ENCODE measurements around the gene KCNK16.
"Not testable (repeated sequence)": the region's sequence is repeated elsewhere in the genome, so short reads cannot be mapped to it uniquely, and the experiment has no call there.

Gene KCNK16

DNA sequence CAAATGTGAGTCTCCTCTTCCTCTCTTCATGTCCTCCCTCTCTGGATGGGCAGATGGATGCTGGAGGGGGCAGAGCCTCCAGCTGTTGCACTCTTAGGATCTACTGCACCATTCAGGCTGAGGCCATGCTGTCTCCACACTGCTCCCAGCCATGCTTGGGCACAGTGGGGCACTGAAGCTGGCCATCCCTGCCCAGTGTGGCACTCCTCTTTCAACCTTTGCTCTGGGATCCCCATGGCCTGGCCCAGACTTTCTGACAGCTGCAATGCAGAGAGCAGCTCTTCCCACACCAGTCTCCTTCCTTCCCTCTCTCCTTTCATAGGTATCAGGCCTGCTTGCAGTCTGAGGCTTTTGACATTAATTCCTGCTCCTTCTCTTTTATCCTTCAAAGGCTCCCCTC, 17.6 kb downstream of the KCNK16 start:
- DNase-seq: no peak

DNA sequence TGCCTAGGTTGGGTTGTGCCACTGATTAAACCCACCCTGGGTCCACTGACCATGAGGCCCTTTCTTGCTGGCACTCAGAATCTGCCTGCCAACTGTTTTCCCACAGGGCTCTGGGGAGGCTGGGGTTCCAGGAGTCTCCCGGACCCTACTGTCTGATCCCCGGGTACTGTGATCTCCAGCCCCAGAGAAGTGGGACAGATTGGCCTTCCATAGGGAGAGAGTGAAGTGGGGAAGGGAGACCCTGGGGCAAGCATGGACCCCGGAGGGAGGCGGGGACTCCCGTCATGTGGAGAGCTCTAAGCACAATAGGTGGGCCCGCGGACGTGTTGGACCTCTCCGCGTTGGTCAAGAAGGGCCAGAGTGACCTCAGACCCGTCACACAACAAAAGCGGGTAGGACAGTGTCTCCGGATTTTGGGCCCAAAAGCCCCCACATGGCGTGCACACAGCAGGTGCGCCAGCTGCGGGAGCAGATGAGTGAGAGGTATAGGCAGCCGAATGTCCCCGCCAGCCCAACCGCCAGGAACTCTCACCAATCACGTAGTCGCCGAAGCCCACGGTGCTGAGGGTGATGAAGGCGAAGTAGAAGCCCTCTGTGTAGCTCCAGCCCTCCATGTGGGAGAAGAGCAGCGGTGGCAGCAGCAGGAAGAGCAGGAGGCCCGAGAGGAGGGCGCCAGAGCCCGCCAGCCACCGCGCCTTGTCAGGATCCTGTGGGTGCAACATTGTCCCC, 18.9 kb downstream of the KCNK16 start:
- no peak for DNase-seq

DNA sequence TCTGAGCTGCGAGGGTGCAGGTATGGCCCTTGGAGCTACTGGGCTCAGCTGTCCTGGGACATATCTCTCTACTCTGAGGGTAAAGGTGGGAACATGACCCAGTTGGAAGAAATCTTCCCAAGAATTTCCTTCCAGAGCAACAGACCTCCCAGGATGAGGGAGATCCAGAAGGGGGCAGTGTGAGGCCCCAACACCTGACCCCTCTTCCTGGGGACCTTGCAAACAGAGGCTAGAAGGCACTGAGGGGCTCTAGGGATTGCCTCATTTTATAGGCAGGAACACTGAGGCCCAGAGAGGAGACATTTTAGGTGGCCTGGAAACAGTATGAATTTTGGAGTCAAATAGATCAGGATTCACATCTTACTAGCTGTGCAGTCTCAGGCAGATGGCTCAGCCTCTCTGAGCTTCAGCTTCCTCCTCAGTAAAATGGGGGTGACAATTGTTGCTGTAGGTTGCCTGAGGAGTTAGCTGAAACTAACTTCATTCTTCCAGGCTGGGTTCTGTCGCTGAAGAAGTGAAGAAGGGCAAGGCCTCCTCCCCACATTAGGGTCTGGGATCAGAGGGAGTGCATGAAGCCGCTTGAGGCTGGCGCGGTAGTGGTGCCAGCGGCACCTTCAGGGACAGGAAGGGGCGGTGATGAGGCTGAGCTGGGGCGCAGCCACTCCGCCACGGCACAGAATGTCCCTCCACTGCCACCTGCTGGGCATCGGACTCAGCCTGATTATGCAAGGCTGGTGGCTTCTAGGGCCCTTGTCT, 19.7 kb downstream of the KCNK16 start:
- DNase-seq: peak; percentile 77

DNA sequence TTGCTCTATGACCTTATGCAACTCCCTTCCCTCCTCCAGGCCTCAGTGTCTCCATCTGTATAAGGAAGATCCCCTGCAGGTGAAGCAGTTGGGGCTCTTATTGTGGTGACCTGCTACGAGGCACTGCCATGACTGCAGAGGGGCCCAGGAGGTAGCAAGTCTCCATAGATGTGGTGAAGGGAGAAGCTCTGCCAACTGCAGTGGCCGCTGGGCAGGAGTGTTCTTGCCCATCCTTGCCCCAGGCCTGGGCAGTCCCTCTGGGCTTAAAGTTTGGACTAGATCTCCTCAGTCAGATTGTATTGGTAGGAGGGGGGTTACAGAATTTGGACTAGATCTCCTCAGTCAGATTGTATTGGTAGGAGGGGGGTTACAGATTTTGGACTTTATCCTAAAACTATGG, 20.5 kb downstream of the KCNK16 start:
- no peak for DNase-seq

DNA sequence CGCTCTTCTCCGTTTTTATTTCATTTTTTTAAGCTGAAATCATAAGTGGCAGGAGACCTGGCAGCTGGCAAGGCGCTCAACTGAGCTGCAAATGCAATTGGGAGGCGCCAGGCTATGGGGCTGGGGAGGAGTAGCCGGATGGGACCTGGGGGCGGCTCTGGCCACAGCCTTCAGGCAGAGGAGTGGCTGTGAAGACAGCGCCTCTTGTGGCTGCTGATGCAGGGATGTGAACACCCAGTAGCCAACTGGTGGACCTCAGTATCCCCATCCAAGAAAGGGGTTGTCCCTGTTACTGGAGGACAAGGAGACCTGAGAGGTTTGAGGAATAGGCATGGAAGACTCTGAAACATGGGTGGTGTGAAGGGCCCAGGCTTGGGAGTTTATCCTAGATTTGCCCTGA, 20.9 kb downstream of the KCNK16 start:
- DNase-seq: no peak

DNA sequence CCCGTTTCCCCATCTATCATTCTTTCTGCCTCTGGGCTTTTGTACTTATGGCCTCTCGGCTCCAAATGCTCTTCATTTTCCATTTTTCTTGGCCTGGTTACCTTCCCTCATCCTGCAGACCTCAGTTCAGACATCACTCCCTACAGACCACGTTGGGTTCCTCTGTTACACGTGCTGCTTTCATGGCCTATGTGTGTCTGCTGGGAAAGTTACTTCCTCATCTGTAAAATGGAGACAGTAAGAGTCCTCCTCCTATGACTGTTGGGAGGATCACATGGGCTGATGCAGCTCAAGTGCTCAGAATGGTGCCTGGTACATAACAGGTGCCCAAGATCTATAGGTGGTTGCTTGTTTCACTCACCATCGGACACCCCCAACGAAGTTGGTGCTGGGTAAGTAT, 21.8 kb downstream of the KCNK16 start:
- DNase-seq: no peak

DNA sequence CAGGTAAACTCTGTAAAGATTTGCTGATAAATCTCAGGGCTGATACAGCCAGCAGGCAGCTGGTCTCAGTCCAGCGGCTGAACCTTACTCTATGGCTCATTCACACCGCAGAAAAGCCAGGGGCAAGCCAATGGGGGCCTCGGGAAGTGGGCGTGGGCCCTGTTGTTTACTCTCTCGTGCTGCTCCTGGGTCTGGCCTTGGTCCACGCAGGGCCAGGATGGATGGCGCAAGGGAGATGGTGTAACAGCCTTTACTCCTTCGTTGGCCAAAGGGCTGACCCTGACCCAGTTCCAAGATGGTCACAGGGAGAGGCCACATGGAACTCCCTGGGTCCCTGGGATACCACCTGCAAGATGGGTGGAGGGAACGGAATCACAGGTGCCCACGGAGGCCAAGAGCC, 24.4 kb downstream of the KCNK16 start:
- no peak for DNase-seq

DNA sequence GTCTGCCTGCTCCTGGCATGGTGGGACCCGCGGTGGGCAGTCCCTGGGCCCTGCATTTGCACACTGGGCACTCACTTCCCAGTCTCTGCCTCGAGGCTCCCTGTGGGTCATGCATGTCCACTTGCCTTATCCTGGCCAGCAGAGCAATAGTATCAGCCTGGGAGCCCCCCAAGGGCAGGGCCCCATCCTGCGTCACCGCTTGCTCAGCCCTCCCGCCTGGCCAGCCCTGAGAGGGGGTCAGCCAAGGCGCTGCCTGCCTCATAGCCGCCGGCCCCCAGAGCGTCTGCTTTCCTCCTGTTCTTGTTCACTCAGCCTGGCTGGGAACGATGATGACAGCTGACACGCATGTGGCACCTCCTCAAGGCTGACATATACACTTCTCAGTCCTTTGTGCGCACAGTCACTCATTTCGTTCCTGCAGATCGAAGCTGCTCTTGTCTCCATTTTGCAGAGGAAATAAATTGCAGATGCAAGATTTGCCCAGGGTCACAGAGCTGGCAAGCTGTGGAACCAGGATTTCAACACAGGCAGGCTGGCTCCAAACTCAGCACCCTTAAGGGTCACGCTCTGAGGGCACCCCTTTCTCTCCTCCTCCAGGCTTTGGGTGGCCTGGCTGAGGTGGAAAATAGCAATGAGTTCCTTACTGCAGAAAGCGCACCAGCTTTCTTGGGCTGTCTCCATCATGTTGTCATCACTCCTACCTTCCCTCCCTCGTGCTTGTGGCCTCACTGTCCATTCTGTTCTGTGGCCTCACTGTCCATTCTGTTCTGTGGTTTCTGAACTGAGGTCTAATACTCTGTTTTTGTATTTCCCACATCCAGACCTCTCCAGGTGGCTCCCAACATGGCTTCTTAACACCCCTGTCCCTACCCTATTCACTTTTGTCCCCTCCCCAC, 25.5 kb downstream of the KCNK16 start:
- no peak for DNase-seq

DNA sequence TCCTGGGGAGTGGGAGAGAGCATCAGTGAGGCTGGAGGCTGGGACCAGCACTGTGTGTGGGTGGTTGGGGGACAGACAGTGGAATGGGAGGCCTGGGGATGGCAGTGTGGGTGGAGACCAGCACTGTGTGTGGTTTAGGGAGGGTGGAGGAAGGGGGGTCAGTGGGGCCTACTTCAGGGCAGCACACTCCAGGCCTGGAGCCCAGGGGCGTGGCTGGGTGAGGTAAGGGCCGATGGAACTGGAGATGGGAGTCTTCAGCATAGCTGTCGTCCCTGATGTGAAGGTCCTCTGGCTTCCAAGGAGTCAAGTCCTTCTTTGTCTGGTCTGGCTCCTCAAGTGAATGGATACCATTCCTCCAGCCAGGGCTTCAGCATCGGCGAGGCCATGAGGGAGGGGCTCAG, 26.9 kb downstream of the KCNK16 start:
- no peak for DNase-seq

DNA sequence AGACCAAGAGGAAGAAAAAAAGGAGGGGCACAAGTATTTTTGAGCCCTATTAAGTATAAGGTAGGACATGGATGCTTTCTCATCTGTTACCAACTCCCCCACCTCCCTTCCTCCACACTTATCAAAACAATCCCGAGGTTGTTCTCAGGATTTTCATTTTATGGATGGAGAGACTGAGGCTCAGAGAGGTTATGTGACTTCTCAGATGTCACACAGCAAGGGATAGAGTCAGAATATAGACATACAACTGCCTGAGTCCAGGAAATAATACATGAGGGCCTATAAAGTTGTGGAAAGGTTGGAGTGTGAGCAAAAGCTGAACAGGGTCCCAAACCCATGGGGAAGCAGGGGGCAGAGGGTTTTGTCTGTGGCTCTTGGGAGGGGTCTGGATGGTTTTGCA, 27.6 kb downstream of the KCNK16 start:
- DNase-seq: no peak

DNA sequence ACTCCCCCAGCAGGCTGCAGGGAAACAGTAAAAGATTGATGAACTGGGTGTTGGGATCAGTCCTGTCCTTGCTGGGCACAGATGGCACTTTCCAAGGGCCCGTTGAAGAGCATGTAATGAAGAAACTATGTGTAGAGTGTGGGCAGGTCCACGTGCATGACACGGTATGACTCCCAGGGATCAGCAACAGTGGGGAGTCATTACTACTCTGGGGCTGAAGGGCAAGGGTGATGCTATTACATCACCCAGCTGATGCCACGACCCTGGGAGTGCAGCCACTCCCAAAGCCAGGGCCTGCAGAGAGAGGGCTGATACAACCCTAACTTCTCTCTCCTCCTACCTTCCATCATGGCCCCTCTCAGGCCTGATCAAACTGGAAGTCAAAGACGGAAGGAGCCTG, 28.4 kb downstream of the KCNK16 start:
- DNase-seq: no peak

DNA sequence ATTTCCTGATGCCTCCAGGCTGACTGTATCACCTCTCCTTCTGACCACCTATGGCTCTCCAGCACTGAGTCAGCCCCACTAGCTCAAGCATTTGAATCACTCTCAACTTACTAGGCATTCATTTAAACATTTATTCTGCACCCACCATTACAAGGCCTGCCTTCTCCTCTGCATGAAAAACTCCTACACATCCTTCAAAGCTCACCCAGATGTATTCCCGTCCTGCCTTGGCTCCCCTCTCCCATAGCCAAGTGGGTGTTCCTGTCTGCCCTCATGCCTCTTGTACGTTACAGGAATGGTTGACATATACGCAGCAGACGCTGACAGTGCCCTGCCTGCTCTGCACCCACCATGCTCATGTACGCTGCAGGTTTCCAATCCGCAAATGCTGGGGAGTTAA, 29.9 kb downstream of the KCNK16 start:
- no peak for DNase-seq

DNA sequence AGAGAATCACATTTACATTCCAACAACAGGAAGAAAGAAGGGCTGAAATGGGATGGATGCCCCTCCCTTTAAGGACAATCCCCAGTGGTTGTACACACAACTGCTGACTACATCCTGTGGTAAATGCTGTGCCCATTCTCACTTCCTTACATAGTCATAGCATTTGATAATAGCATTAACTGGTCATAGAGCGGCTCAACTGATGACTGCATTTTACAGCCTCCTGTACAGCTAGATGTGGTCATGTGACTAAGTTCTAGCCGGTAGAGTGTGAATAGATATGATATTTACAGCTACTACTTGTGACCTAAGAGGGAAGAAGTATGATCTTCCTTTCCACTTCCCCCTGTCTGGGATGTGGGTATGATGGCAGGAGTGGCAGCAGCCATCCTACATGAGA, 33.0 kb downstream of the KCNK16 start:
- DNase-seq: no peak

DNA sequence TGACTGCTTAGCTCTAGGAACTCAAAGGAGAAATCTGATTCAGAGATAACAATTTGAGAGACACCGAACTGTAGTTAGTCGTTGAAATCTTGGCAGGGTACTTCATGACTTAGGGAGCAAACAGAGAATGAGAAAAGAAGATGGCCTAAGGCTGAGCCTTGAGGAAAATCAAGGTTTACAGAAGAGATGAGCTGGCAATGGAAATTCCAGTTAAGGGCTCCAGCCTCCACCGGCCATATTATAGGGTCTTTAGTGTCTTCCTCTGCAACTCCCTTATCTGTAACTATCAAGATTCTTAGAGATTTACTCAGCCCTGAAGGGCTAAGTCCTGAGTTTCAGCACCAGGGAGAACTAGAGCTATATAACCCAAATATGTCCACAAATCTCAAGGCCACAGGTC, 34.9 kb downstream of the KCNK16 start:
- DNase-seq: no peak

DNA sequence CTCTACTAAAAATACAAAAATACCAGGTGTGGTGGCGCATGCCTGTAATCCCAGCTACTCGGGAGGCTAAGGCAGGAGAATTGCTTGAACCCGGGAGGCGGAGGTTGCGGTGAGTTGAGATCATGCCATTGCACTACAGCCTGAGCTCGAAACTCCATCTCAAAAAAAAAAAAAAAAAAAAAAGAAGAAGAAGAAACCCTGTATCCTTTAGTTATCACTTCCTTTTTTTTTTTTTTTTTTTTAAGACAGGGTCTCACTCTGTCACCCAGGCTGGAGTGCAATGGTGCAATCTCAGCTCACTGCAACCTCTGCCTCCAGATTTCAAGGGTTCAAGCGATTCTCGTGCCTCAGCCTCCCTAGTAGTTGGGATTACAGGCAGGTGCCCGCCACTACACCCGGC, 35.9 kb downstream of the KCNK16 start:
- not testable (repeated sequence) for DNase-seq

DNA sequence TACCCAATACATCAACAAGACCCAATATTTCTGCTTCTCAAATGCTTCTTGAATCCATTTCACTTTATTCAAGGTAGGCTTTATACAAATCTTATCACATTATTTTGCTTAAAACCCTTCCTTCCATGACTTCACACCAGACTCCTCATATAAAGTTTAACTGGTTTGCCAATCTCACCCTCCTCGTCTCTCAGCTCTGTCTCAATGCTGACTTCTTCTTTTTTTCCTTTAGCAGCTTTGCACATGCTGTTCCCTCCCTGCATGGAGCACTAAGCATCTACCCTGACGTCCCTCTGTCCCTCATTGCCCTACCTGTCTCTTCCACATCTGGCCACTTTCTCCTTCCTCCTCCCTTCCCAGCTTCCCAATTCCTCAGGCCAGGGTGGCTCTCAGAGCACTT, 39.7 kb downstream of the KCNK16 start:
- no peak for DNase-seq

DNA sequence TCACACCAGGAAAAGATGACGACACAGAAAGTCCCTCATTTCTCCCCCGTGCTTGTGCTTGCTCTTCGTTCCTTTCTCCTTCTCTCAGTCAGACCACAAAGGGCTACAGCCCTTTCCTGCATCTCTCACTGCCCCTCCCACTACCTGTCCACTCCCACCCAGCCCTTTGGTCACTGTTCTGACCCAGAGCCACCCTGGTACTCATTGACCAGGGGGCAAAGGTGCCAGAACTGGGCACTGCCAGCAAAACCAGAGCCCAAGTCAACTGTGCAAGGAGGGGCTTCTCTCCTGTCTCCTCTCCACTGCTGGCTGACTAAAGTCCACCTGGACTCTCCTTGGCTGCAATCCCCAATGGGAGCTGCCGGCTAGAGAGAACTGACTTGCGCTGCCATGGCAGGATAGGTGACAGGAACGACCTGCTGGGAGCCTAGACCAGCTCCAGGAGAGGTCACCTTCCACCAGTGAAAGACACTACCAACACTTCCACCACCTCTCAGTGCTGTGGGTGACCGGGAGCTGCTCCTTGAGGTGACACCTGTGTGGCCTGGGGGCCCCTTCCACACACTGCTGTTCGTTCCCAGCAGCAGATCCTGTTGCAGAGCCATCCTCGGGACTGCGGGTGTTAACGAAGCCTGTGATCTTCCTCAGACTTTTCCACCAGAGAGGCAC, 41.1 kb downstream of the KCNK16 start:
- no peak for DNase-seq

DNA sequence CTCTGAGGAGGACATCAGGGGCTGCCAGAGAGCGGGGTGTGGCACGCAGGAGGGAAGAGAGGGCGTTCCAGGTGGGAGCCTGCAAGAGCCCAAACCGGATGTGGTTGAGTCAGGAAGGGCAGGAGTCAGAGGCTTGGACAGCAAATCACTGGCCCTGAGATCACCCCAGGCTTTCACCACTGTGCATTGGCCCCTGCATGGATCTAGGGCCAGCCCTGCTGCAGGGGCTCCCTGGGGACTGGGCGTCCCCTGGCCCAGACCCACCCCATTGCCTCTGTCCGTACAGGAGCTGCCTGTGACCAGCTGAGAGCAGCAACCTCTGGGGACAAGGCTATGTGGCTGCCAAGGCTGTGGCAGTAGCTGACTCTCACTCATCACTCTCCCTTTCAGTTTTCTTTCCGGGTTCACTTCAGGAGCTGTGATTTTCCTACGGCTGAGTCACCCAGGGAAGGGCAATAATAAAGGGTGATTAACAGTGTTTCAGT, 42.2 kb downstream of the KCNK16 start:
- no peak for DNase-seq

DNA sequence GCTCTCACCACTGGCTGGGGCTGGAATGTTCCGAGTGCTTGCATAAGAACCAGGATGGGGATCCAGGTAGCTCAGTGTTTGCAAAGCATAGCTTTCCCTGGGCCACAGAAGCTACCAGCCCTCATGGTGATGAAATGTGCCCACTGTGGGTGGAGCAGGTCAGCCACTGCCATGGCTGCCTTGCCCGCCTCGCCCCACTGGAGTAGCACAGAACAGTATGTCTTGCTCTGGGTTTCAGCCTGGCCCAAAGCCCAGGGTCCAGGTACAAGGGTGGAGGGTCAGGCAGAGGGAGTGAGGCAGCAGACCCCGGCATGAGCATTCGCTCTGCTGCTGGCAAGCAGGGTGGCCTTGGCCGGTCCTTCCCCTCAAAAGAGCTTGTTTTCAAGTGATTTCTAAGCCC, 43.0 kb downstream of the KCNK16 start:
- DNase-seq: no peak

DNA sequence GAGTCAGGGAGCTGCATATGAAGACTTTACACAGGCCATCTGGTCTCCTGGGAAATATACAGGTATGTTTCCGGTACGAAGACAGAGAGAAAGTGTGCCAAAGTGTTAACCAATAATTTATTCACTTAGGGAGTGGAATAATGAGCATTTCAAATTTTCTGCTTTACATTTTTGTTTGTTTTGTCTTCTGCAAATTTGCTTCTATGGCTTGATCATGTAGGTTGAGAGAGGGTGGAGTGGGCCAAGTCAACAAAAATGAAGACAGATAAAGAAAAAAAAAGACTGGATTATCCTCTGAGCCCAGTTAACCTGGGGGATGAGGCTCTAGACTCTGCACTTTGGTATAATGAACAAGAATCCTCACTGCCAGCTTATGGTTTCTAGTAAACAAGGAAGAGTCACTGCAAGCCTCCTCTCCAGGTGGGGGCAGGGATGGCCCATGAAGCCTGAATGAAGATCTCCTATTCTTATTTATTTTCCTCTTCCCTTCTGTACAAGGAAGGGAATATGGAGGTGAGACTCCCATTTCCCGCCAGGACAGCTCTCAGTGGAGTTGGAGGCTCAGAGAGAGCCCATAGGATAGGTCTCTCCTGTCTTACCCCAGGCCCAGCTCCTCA, 46.0 kb downstream of the KCNK16 start:
- DNase-seq: no peak

DNA sequence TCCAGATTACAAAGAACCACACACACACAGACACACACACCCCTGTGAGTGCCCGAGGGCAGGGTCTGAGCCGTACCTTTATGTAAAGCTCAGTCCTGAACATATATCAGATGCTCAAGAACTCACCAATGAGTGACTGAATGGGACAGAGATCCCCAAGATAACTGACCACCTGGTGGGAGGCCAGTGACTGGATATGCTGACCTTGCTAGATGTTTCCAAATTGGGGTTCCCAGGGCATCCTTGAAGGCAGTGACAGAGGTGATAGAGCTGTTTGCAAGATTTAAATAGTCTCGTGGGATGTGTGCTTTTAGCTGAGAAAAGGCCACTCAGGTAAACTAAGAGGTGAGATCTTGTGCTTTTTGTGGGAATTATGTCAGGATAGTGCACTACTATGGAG, 47.6 kb downstream of the KCNK16 start:
- DNase-seq: no peak

DNA sequence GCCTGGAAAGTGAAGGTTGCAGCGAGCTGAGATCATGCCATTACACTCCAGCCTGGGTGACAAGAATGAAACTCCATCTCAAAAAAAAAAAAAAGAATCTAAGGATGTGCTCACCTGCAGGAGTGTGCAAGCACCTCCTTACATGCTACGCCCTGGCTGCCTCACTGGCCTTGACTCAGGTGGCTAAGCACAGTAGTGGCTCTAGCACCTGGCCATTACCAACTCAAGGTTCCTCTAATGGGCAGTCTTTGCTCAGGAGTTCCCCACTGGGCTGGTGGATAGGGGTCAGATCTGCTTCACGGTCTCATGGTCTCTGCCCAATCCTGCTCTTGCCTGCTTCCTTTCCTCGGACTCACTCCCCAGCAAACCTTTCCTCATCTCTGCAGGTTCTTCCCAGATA, 48.0 kb downstream of the KCNK16 start:
- no peak for DNase-seq

DNA sequence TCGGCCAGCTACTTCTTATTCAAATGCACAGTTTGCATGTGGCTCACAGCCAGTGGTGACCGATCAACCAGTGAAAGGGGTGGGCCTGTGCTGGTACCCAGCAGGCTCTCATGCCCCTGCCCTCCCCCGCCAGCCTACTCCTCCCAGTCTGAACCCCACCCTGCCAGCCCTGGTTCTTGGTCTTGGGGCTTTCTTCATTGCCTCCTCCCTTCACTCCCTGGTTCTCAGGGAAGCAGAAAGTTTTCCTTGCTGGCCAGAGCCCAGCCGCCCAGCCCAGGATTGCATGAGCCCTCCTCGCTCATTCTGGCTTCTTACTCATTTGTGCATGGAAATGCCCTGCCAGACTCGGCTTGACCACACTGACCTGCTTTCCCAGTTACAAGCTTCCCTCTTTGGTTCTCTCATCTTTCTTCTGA, 49.1 kb downstream of the KCNK16 start:
- no peak for DNase-seq
